AG09309 (cell line): Measurements from ENCODE around the gene AFM.
A peak's percentile ranks its signal among the peaks of the same experiment; 100 is the strongest.

Experiments
- DNase-seq: peaks from one replicate; pipeline ENCODE4 v3.0.0-alpha.2; 2010; ENCODE audit warnings: low read depth
- H3K4me3 ChIP-seq: 2 replicates; pipeline ENCODE4 v1.5.1; 2011; ENCODE audit warnings: mild to moderate bottlenecking, low read depth, low read length, moderate library complexity; ENCODE audit not compliant: control insufficient read depth
- CTCF ChIP-seq: IDR thresholded peaks from 2 replicates; pipeline ENCODE4 v1.5.1; 2011; ENCODE audit warnings: mild to moderate bottlenecking, low read depth, low read length, inconsistent platforms; ENCODE audit not compliant: insufficient read depth, control insufficient read depth; ENCODE audit errors: missing control alignments

AFM gene

GRCh38 chr4:73448448-73449203, 32.9 kb upstream of the AFM start:
- no peak for DNase-seq
- no peak for TF ChIP-seq CTCF
- no peak overlapping the region for H3K4me3 ChIP-seq

- DNase-seq, result peak; percentile 63
- H3K4me3 ChIP-seq, result no peak overlapping the region
- no peak for TF ChIP-seq CTCF
Measured at GRCh38 chr4:73450398-73451004, 31.0 kb upstream of the AFM start.

GRCh38 chr4:73451404-73451803, 30.1 kb upstream of the AFM start:
- TF ChIP-seq CTCF, result no peak
- DNase-seq, result no peak
- H3K4me3 ChIP-seq, result no peak overlapping the region

DNA sequence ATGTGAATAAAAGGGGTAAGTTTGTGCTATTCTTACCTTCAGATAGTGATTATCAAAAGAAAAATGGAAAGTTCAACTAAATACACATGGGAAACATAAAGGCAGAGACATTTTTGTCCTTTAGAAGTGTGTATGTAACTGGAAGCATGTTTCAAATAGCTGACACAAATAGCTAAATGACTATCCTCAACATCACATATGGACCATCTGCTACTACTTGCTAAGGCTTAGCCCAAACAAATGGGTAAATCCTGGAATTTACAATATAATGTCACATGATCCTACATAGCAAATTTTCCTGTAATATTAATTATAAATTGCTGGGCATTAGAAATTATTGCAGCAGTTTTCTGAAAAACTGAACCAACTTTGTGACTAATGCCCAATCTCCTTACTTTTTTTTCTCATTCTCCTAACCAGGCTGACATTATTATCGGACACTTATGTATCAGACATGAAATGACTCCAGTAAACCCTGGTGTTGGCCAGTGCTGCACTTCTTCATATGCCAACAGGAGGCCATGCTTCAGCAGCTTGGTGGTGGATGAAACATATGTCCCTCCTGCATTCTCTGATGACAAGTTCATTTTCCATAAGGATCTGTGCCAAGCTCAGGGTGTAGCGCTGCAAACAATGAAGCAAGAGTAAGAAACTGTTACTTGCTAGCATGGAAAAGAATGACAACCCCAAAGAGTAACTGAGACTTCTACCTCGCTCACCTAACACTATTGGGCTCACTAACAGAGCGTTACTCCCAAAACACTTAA, 29.4 kb upstream of the AFM start:
- no peak overlapping the region for H3K4me3 ChIP-seq
- DNase-seq, result no peak
- TF ChIP-seq CTCF, result no peak

GRCh38 chr4:73452953-73453700, 28.4 kb upstream of the AFM start:
- H3K4me3 ChIP-seq, result no peak overlapping the region
- no peak for DNase-seq
- TF ChIP-seq CTCF, result no peak

GRCh38 chr4:73453701-73454005, 27.9 kb upstream of the AFM start:
- no peak for DNase-seq
- no peak for TF ChIP-seq CTCF
- H3K4me3 ChIP-seq, result no peak overlapping the region
